Liver (tissue), 9 donors: ENCODE measurements around the gene SMKR1. TPM values are rescaled to one million over a fixed set of nuclear protein-coding genes. Genes with fewer than 3 reads are reported as not detected.

Experiments
- DNase-seq: peaks from one replicate; pipeline ENCODE4 v3.0.0-alpha.2; 2017; ENCODE audit warnings: low spot score
- H3K27ac ChIP-seq, 2 donors: one replicate each; pipeline ENCODE4 v1.7.0; 2013; ENCODE audit warnings: inconsistent platforms in 2 of 2, low read length in 2 of 2, control low read depth in 1 of 2, low read depth in 1 of 2, mild to moderate bottlenecking in 1 of 2
- H3K27me3 ChIP-seq, 4 donors: one replicate each; pipeline versions ENCODE4 v1.6.1 to v1.7.0; 2013; ENCODE audit warnings: low read length in 3 of 4, inconsistent platforms in 1 of 4, mild to moderate bottlenecking in 1 of 4, moderate library complexity in 1 of 4; ENCODE audit not compliant: control insufficient read depth in 4 of 4, insufficient read depth in 4 of 4
- H3K36me3 ChIP-seq, 4 donors: one replicate each; pipeline versions ENCODE4 v1.6.1 to v1.7.0; 2013; ENCODE audit warnings: low read length in 3 of 4, mild to moderate bottlenecking in 3 of 4, low read depth in 1 of 4, moderate library complexity in 1 of 4; ENCODE audit not compliant: control insufficient read depth in 4 of 4, insufficient read depth in 3 of 4
- H3K4me1 ChIP-seq, 4 donors: one replicate each; pipeline versions ENCODE4 v1.6.1 to v1.7.0; 2013; ENCODE audit warnings: low read length in 3 of 4, mild to moderate bottlenecking in 3 of 4, moderate library complexity in 1 of 4; ENCODE audit not compliant: control insufficient read depth in 4 of 4, insufficient read depth in 4 of 4
- H3K4me3 ChIP-seq, 3 donors: one replicate each; pipeline versions ENCODE4 v1.6.1 to v1.7.0; 2013; ENCODE audit warnings: low read length in 3 of 3, control low read depth in 1 of 3, low read depth in 1 of 3, mild to moderate bottlenecking in 1 of 3
- H3K9ac ChIP-seq, 2 donors: one replicate each; pipeline ENCODE4 v1.7.0; 2013; ENCODE audit warnings: low read length in 2 of 2, mild to moderate bottlenecking in 2 of 2, moderate library complexity in 2 of 2, control low read depth in 1 of 2, low read depth in 1 of 2
- H3K9me3 ChIP-seq, 4 donors: one replicate each; pipeline versions ENCODE4 v1.6.1 to v1.7.0; 2013; ENCODE audit warnings: low read length in 3 of 4; ENCODE audit not compliant: control insufficient read depth in 4 of 4
- ATF3 ChIP-seq: IDR thresholded peaks from 2 replicates; pipeline ENCODE4 v1.6.1; 2016; ENCODE audit warnings: antibody characterized with exemption
- CTCF ChIP-seq: fragments of 150-350 bp; IDR thresholded peaks from 2 replicates; pipeline ENCODE4 v1.5.1; 2017; ENCODE audit warnings: improper control_type of control experiment, low read depth, low read length; ENCODE audit not compliant: missing input control
- EGR1 ChIP-seq, 2 donors: IDR thresholded peaks; 2 replicates each; pipeline ENCODE4 v1.6.1; 2016 to 2018; ENCODE audit warnings: antibody characterized with exemption in 2 of 2, low read depth in 2 of 2
- FOXA1 ChIP-seq: IDR thresholded peaks from 2 replicates; pipeline ENCODE4 v1.6.1; 2016; ENCODE audit warnings: antibody characterized with exemption
- FOXA2 ChIP-seq: IDR thresholded peaks from 2 replicates; pipeline ENCODE4 v1.6.1; 2016; ENCODE audit warnings: antibody characterized with exemption
- GABPA ChIP-seq, 2 donors: IDR thresholded peaks in 1 of 2; conservative IDR thresholded peaks in 1 of 2; 2 replicates each; pipeline ENCODE4 v1.6.1; 2016; ENCODE audit warnings: antibody characterized with exemption in 2 of 2, mild to moderate bottlenecking in 1 of 2, moderate library complexity in 1 of 2
- HNF4A ChIP-seq, 2 donors: conservative IDR thresholded peaks; 2 replicates each; pipeline ENCODE4 v1.6.1; 2016; ENCODE audit warnings: antibody characterized with exemption in 2 of 2, mild to moderate bottlenecking in 2 of 2
- HNF4G ChIP-seq: IDR thresholded peaks from 2 replicates; pipeline ENCODE4 v1.6.1; 2016; ENCODE audit warnings: antibody characterized with exemption
- JUND ChIP-seq, 2 donors: IDR thresholded peaks; 2 replicates each; pipeline ENCODE4 v1.6.1; 2016; ENCODE audit warnings: antibody characterized with exemption in 2 of 2
- MAX ChIP-seq: IDR thresholded peaks from 2 replicates; pipeline ENCODE4 v1.6.1; 2016; ENCODE audit warnings: antibody characterized with exemption
- NR2F2 ChIP-seq: IDR thresholded peaks from 2 replicates; pipeline ENCODE4 v1.6.1; 2016; ENCODE audit warnings: antibody characterized with exemption
- REST ChIP-seq: IDR thresholded peaks from 2 replicates; pipeline ENCODE4 v1.6.1; 2016; ENCODE audit warnings: antibody characterized with exemption, mild to moderate bottlenecking
- TAF1 ChIP-seq: conservative IDR thresholded peaks from 2 replicates; pipeline ENCODE4 v1.6.1; 2016; ENCODE audit warnings: antibody characterized with exemption, mild to moderate bottlenecking
- YY1 ChIP-seq: IDR thresholded peaks from 2 replicates; pipeline ENCODE4 v1.6.1; 2016; ENCODE audit warnings: antibody characterized with exemption, mild to moderate bottlenecking
- ZBTB33 ChIP-seq: IDR thresholded peaks from 2 replicates; pipeline ENCODE4 v1.6.1; 2016; ENCODE audit warnings: antibody characterized with exemption
- WGBS: extraction: QIAGEN DNeasy Blood & Tissue Kit; methylation state at CpG from one replicate; pipeline ENCODE4 v1.1.7; 2013; 5-methylcytosine and 5-hydroxymethylcytosine counted together
- polyA plus RNA-seq, 2 donors: library from polyadenylated mRNA; stranded (reverse) in 1 of 2; unstranded in 1 of 2; fragments of 200-250 nt in 1 of 2; fragments of >200 nt in 1 of 2; fragmentation: Nextera tagmentation in 1 of 2; extraction: Ambion mirVana in 1 of 2; gene quantifications; one replicate each; pipeline versions ENCODE4 v1.2.1 to v1.2.3, GENCODE V29; 2013 to 2015
- total RNA-seq, 2 donors: library from RNA; depleted of rRNA; stranded (reverse); fragments of >200 nt; gene quantifications; one replicate each; pipeline ENCODE4 v1.2.3, GENCODE V29; 2014
- donor health status: healthy.
- donor health status: healthy.
- donor health status: healthy.
- donor health status: healthy.
- donor health status: healthy.

SMKR1 gene
- total and polyA plus RNA-seq, 4 donors = not detected

GRCh38 chr7:129535896-129536295 lies 33.6 kb downstream of the SMKR1 start:
- Histone ChIP-seq H3K27me3 (no peaks in the 10 kb centered on the region), H3K9me3 (no peaks in the 10 kb centered on the region), H3K27ac (no peak overlapping the region), H3K9ac (no peak overlapping the region), H3K4me1 (no peaks in the 10 kb centered on the region), H3K4me3 (no peak overlapping the region), H3K36me3 (no peaks in the 10 kb centered on the region)
- 65% methylated on average over 5 of the region's 5 CpGs for WGBS
- no peak for DNase-seq
- TF ChIP-seq ZBTB33 (no peak), FOXA1 (no peak), HNF4A (conservative IDR thresholded peaks at IDR 0.05) (no peak), YY1 (no peak), GABPA (IDR thresholded peaks at IDR 0.05 in 1 of 2, conservative IDR thresholded peaks at IDR 0.05 in 1 of 2) (no peak), REST (no peak), MAX (no peak), TAF1 (no peak), CTCF (no peak), ATF3 (no peak), EGR1 (IDR thresholded peaks at IDR 0.05; ENCODE audit: low read depth in 2 of 2) (no peak), NR2F2 (no peak), FOXA2 (no peak), HNF4G (no peak), JUND (IDR thresholded peaks at IDR 0.05) (no peak)

- Histone ChIP-seq H3K27ac (no peak overlapping the region), H3K4me1 (no peaks in the 10 kb centered on the region), H3K9ac (no peak overlapping the region), H3K27me3 (no peaks in the 10 kb centered on the region), H3K36me3 (no peaks in the 10 kb centered on the region), H3K4me3 (no peak overlapping the region), H3K9me3 (no peaks in the 10 kb centered on the region)
- DNase-seq = no peak
- 88% methylated on average over 9 of the region's 9 CpGs for WGBS
- TF ChIP-seq EGR1 (IDR thresholded peaks at IDR 0.05; ENCODE audit: low read depth in 2 of 2) = no peak
Measured at GRCh38 chr7:129536323-129536722, 34.0 kb downstream of the SMKR1 start.
